ENCODE measurements around the gene ASB2. TPM values are rescaled to one million over a fixed set of nuclear protein-coding genes. Genes with fewer than 3 reads are reported as not detected.

Gene ASB2
- total and polyA plus RNA-seq, 2 of the 13 experiments (the other 11 are each of a cell fraction or from before 2014, with no cell fraction given), result 0.82 to 4.1 TPM

GRCh38 chr14:94001501-94002396, 25.4 kb upstream of the ASB2 start (continued):
- TF ChIP-seq ZNF597 (CRISPR knock-in tag; IDR thresholded peaks at IDR 0.05) (no peak), AHDC1 (CRISPR knock-in tag; IDR thresholded peaks at IDR 0.05; ENCODE audit: borderline replicate concordance) (no peak), RAD51 (IDR thresholded peaks at IDR 0.05; ENCODE audit: borderline replicate concordance) (no peak), ZNF576 (CRISPR knock-in tag; IDR thresholded peaks at IDR 0.05) (no peak), USF2 (IDR thresholded peaks at IDR 0.05; ENCODE audit: low read depth, low read length) (no peak), USF2 (CRISPR knock-in tag; IDR thresholded peaks at IDR 0.05; ENCODE audit: borderline replicate concordance) (no peak)
